ENCODE data around the gene TBC1D19.
"Not testable (repeated sequence)": the region's sequence is repeated elsewhere in the genome, so short reads cannot be mapped to it uniquely, and the experiment has no call there.

Gene TBC1D19, protein sequence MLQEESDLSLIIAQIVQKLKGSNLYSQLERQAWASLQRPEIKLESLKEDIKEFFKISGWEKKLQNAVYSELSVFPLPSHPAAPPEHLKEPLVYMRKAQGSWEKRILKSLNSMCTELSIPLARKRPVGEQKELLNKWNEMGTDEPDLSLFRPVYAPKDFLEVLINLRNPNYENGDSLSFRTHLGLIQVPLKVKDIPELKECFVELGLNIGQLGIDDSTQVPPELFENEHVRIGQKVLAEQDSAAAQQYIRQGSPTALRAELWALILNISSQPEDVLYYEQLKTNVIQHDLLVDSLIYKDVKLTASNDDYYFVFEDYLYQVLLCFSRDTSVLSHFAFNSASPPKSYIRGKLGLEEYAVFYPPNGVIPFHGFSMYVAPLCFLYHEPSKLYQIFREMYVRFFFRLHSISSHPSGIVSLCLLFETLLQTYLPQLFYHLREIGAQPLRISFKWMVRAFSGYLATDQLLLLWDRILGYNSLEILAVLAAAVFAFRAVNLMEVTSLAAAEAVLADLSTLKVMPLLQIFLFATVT

DNA sequence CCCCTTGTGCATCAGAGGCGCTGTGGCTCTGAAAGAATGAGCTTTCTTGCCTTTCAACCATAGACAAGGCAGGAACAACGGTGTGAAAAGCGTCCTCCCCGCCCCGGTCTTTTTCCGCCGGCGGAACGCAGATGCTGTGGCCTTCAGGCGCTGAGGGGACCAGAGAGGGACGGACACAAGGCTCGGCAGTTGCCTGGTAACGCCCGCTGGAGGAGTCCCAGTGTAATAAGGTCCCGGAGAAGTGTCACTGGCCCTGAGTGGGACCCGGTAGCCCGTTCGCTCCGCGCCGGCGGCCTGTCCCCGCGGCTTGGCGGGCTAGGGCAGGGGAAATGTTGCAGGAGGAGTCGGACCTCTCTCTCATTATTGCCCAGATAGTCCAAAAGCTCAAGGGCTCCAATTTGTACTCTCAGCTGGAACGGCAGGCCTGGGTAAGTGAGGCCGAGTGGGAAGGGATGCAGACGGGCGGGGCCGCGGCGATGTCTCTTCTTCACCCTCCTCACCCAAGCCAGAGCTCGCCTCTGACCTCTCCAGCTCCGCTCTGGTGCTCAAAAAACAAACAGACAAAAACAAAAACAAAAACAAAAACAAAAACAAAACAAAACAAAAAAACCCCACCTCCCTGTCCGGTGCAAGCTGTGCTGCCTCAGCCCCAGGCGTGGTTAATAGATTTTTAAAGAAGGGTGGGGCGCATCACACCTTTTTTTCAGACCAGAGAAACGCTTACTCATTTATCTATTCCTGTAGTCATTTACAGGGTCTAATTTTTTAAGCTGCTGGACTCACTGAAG, at the start of gene TBC1D19:
Gene TBC1D19 (plus strand): TSS at position 220 of the 788 bp plus-strand sequence. CDS start 110 bp downstream, at position 330.
- peak; percentile 94 for DNase-seq (ENCODE audit: low spot score)

DNA sequence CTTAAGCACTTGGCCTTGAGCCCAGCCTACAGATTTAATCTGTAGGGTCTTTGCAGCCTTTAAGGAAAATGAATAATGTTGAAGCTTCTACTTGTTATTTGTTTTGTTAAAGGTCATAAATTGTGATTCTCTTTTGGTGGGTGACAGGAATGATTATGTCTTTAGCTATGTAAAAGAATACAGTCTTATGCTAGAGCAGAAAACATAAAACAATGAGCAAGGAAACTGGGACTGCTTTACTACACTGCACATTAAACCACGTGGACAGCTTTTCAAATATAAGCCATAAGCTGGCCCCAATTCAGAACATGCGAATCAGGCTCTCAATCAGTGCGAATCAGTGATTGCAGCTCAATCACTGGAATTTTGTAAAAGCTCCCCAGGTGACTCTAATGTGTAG, 40.9 kb upstream of the TBC1D19 start:
- no peak for DNase-seq (ENCODE audit: low spot score)

DNA sequence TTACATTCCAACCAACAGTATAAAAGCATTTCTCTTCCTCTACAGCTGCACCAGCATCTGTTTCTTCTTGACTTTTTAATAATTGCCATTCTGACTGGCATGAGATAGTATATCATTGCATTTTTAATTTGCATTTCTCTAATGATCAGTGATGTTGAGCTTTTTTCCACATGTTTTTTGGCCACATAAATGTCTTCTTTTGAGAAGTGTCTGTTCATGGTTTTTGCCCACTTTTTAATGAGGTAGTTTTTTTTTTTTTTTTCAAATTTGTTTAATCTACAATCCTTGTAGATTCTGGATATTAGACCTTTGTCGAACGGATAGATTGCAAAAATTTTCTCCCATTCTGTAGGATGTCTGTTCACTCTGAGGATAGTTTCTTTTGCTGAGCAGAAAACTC, 39.5 kb upstream of the TBC1D19 start:
- DNase-seq (ENCODE audit: low spot score), result no peak

DNA sequence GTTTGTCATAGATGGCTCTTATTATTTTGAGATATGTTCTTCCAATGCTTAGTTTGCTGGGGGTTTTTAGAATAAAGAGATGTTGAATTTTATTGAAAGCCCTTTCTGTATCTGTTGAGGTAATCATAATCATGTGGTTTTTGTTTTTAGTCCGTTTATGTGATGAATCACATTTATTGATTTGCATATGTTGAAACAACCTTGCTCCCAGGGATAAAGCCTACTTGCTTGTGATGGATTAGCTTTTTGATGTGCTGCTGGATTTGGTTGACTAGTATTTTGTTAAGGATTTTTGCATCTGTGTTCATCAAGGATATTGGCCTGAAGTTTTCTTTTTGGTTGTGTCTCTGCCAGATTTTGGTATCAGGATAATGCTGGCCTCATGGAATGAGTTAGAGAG, 35.5 kb upstream of the TBC1D19 start:
- not testable (repeated sequence) for DNase-seq (ENCODE audit: low spot score)

DNA sequence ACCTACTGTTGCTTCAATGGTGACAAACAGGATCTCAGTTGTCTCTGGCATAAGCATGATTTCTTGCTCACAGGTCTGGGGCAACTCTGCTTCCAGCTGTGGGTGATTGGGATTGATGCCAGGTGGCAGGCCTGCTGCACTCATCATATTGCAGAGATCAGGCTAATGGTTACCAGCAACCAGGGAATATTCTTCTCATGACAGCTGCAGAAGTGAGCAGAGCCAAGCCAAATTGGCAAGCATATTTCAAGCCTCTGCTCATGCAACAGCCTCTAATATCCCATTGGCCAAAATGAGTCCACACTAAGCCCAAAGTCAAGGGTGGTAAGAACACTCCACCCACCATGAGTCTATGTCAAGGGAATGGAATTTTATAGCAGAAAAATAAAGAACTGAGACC, 26.7 kb upstream of the TBC1D19 start:
- peak; percentile 93 for DNase-seq (ENCODE audit: low spot score)

DNA sequence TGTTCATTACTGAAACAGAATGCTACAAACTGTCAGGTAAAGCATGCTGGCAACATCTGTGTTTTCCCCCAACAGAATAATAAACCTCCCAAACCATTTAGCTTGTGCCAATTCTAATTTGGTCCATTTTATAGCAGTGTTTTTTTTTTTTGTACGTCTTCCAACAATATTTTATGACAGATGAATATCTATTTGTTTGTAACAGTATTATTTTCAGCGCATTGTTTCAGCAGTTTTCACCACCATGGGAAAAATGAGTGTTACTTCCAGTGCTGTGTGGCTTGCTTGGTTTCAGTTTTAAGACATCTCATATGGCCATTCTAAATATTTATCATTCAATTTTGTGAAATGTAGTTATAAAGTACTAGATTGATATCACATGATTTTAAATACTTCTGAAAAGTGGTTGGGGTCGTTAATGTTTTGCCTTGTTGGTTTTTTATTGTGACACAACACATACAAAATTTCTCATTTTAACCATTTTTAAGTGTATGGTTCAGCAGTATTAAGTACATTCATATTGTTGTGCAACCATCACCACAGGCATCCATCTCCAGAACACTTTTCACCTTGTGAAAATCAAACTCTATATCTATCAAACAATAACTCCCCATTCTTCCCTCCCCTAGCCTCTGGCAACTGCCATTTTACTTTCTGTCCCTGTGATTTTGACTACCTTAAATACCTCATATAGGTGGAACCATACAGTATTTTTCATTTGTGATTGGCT, 25.6 kb upstream of the TBC1D19 start:
- no peak for DNase-seq (ENCODE audit: low spot score)

DNA sequence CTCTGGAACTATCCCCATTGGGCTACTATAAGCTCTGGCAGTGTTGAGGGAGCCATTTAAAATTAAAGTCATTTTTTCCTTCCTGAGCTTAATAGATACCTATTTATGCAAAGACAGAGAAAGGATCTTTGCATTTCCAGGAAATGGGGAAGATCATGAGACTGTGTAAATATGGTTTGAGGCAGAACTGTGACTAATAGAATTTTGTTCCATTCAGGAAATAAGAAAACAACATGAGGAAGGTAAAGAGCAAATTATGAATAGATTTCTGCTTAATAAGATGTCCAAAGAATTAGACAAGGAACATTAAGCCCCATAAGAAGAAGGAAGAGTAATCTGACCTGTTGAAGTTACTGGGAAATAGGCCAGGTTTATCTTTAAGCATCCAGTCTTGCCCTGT, 17.8 kb upstream of the TBC1D19 start:
- DNase-seq (ENCODE audit: low spot score), result no peak

DNA sequence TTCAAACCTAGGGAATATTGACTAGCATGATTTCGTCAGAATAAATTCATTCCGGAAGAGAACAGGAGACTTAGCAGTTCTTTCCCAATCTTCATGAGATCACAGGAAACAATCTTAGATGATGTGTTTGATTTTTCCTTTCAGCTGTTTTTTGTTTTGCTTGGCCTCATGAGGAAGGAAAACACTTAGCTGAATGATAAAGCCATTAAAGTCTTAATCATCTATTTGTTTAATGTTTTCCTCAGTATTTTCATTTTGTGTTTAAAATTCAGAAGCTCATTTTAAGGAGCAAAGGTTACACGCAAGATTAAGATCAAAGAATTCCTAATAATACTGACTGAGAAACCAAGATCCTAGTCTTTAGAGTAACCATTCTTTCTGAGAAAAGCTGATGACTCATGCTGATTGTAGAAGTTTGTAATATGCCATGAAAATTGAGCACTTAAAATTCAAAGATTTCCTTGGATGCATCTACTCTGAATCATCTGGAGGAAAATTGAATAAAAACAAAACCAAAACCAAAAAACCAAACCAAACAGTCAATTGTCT, 15.4 kb upstream of the TBC1D19 start:
- peak; percentile 55 for DNase-seq (ENCODE audit: low spot score)

DNA sequence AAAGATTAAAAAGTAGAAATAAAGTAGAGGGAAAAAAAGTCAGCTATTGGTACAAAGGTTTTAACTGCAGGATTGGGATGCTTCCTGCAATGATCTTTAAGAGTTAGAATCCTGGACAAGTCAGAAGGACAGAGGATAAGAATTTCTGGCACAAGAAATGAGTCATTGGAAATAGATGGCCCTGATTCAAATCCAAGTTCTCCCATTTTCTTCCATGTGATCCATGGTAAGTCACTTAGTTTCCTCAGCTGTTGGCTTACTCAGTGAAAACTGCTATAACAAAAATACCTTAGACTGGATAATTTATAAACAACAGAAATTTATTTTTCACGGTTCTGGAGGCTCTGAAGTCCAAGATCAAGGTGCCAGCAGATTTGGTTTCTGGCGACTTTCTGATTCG, 13.3 kb upstream of the TBC1D19 start:
- DNase-seq (ENCODE audit: low spot score), result no peak

DNA sequence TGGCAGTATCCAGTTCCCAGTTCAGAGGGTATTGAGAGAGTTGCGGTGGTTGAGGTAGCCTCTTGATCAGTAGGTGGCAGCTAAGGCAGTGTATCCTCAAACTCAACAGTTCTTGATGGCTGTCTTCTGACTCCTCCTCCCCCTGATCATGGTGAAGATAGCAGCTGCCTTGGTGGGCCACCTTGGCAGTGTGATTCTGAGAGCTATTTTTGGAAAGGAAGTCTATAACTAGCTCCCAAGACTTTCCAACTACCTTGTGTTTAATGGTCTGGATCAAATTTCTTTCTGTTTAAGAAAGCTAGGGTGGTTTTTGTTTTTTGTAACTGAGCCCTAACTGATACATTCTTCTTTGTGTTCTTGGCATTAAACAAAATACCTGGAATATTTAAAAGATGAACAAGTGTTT, 10.5 kb upstream of the TBC1D19 start:
- DNase-seq (ENCODE audit: low spot score), result no peak

DNA sequence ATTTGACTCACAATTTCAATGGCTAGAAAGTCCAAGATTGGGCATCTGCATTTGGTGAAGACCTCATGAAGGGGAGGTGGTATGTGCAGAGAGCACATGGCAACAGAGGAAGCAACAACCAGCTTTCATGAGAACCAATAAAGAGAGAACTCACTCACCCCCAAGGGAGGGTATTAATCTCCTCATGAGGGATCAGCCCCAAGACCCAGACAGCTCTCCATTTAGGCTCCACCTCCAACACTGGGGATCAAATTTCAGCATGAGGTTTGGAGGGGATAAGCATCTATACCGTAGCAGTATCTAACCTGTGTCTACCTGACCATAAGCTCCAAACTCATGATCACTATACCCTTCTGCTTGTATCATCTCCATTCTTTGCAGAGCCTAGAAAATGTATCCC, 9.3 kb upstream of the TBC1D19 start:
- no peak for DNase-seq (ENCODE audit: low spot score)

DNA sequence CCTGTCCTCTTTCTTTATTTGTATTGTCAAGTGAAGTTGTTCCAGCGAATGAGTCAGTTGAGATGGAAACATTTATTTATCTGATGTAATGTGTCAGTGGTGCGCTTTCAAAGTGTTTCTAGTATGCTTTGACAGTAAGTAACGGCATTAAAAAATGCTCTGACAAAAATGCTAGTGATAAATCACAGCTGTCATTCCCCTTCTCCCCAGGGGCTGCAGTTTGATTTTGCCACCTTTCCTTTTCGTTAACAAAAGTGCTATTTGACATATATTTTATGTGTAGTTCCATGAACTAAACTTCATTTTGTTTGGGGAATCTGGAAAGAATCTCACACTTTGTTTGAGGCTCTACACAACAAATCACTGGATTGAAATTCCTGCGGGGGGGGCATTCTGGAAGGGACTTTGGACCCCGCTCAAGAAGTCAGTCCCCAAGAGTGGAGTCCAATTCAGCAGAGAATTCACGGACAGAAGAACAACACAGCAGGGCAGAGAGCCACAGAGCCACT, 7.6 kb upstream of the TBC1D19 start:
- DNase-seq (ENCODE audit: low spot score), result peak; percentile 52

DNA sequence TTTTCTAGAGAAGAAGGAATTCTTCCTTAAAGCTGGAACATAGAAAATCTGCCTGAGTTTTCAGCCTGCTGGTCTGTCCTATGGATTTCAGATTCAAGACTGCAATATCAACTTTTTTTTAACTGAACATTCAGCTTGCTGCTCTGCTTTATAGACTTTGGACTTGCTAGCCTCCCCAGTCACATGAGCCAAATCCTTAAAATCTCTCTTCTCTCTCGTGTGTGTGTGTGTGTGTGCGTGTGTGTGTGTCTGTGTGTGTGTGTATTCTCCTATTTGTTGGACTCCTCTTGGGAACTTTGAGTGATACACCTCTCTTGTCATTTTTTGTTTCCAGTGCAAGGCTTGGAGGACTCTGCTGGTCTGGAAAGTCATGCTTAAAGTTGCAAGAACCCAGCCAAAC, 6.8 kb upstream of the TBC1D19 start:
- DNase-seq (ENCODE audit: low spot score), result no peak

DNA sequence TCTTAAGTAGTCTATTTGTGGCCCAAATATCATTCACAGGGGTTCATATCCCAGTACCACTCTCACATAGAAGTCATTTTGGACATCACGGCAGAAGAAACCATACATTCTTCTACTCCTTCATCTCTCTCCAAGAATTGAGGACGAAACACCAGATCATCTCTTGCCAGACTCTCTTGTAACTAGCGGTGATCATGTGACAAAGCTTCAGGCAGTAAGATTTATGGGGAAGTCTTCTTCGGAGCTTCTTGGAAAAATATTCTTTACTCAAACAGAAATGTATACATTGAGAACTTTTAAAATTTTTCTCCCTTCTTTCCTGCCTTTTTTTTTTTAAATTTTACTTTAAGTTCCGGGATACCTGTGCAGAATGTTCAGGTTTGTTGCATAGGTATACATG, 4.7 kb upstream of the TBC1D19 start:
- DNase-seq (ENCODE audit: low spot score), result no peak

DNA sequence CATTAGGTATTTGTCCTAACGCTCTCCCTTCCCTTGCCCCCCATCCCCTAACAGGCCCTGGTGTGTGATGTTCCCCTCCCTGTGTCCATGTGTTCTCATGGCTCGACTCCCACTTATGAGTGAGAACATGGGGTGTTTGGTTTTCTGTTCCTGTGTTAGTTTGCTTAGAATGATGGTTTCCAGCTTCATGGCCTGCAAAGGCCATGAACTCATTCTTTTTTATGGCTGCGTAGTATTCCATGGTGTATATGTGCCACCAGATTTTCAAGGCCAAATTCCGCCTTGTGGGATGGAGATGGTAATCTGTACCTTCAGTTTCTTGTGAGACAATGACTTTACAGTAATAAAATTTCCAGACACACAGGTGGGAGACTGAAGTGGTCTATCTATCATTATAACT, 2.5 kb upstream of the TBC1D19 start:
- DNase-seq (ENCODE audit: low spot score), result not testable (repeated sequence)

DNA sequence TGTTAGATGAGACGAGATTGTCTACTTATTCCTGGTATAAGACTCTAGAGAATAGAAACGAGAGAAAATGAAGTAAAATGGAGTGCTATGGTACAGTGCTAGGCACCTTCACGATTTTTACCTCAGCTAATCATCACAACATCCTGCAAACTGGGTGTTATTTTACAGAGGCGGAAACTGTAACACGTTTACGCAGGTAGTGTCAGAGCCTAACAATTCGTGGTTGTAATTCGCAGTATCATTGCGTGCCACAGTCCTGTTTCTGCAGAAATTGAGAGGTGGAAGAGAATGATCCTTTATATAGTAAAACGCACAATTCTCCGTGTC, 383 bp upstream of the TBC1D19 start:
- DNase-seq (ENCODE audit: low spot score), result no peak

DNA sequence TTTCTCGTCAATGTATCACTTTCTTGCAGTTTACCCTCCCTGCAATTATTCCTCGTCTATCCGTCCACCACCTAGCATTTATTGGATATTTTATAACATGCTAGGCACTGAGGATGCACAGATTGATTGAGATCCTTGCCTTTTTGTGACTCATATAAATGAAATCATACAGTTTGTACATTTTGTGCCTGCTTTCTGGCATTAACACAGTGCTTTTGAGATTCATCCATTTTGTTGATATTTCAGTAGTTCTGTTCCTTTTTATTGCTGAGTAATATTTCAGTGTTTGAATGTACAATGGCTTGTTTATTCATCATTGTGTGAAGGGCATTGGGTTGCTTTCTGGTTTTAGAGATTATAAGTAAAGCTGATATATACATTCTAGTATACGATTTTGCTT, 841 bp downstream of the TBC1D19 start:
- DNase-seq (ENCODE audit: low spot score), result no peak

DNA sequence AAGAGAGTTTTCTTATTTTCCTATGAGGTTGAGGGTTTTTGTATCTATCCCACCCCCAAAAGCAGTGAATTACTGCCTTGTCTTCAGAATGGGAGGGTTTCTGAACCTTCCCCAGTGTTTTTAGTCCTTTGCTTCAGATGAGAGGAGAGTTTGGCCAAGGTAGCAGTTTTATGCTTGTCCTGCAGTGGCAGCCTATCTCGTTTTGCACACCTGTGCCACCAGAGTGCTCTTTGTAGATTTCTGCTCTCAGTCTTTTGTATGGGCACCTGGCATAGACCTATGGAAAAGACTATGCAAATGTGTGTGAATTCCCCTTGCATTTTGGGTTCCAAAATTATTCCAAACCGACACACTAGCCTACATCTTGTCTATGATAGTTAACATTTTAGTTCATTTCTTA, 5.8 kb downstream of the TBC1D19 start:
- DNase-seq (ENCODE audit: low spot score), result no peak

DNA sequence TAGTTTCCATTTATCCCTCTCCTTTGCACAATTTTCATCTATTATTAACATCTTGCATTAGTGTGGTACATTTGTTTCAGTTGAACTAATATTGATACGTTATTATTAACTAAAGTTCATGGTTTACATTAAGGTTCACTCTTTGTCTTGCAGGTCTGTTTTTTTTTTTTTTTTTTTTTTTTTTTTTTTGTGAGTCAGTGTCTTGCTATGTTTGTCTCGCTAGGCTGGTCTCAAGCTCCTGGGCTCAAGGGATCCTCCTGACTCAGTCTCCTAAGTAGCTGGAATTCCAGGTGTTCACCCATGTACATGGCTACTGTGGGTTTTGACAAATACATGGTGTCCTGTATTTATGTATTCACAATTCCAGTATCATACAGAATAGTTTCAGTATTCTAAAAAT, 6.8 kb downstream of the TBC1D19 start:
- DNase-seq (ENCODE audit: low spot score), result no peak

DNA sequence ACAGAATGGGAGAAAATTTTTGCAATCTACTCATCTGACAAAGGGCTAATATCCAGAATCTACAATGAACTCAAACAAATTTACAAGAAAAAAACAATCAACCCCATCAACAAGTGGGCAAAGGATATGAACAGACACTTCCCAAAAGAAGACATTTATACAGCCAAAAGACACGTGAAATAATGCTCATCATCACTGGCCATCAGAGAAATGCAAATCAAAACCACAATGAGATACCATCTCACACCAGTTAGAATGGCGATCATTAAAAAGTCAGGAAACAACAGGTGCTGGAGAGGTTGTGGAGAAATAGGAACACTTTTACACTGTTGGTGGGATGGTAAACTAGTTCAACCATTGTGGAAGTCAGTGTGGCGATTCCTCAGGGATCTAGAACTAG, 9.7 kb downstream of the TBC1D19 start:
- DNase-seq (ENCODE audit: low spot score), result not testable (repeated sequence)

DNA sequence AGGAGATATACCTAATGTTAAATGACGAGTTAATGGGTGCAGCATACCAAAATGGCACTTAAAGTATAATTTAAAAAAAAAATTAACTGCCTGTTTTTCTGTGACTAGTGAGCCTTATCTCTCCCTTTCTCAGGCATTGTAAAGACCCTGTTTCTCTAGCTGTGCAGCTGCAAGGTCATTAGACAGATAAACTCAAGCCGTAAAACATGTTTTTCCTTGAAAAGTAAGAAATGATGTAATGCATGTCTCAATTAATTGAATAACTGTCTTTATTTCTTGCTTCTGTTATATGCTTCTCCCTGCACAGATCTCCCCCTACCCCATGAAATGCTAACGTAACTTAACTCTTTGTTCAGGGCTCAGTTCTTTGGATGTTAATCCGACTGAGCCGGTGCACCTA, 10.5 kb downstream of the TBC1D19 start:
- DNase-seq (ENCODE audit: low spot score), result no peak

DNA sequence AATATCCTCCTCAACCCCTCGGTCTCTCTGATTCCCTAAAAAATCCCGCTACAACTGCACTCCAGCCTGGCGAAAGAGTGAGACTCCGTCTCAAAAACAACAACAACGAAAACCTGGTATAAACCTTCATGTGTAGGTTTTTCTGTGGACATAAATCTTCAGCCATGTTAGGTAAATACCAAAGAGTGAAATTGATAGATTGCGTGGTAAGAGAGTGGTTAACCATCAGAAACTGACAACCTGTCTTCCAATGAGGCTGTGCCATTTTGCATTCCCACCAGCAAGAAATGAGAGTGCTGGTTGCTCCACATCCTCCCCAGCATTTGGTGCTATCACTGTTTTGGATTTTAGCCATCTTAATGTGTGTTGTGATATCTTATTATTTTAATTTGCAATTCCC, 10.9 kb downstream of the TBC1D19 start:
- DNase-seq (ENCODE audit: low spot score), result no peak

Data from AG20443 (cell line).